Neural cell (in vitro differentiated cells): ENCODE results near the gene THADA. TPM values are rescaled to one million over a fixed set of nuclear protein-coding genes. Genes with fewer than 3 reads are reported as not detected.

ENCODE experiments used
- H2AFZ ChIP-seq: fragments of 200-600, 300-800 bp; sonication (generic), shearing (Covaris generic); 2 replicates; pipeline ENCODE4 v1.6.0; 2014; ENCODE audit warnings: low read depth, mild to moderate bottlenecking, antibody characterized with exemption, low read length, moderate library complexity
- H3F3A ChIP-seq: fragments of 200-600 bp; shearing (Covaris generic); 2 replicates; pipeline ENCODE4 v1.6.1; 2016; ENCODE audit warnings: mild to moderate bottlenecking, moderate library complexity, mixed read lengths, antibody characterized with exemption, low read length; ENCODE audit not compliant: insufficient read depth, poor library complexity, severe bottlenecking
- H3K27ac ChIP-seq: fragments of 200-600, 300-800 bp; sonication (generic), shearing (Covaris generic); 2 replicates; pipeline ENCODE4 v1.5.1; 2014; ENCODE audit warnings: mild to moderate bottlenecking, low read length, moderate library complexity
- H3K27me3 ChIP-seq: fragments of 300-800, 200-600 bp; sonication (generic), shearing (Covaris generic); 2 replicates; pipeline ENCODE4 v1.6.0; 2014; ENCODE audit warnings: mild to moderate bottlenecking, low read depth, low read length, moderate library complexity; ENCODE audit not compliant: insufficient read depth
- H3K36me3 ChIP-seq: fragments of 300-800, 200-600 bp; sonication (generic), shearing (Covaris generic); 2 replicates; pipeline ENCODE4 v1.5.1; 2014; ENCODE audit warnings: mild to moderate bottlenecking, antibody characterized with exemption, low read length, moderate library complexity; ENCODE audit not compliant: insufficient read depth
- H3K4me2 ChIP-seq: fragments of 300-800, 200-600 bp; sonication (generic), shearing (Covaris generic); 2 replicates; pipeline ENCODE4 v1.6.0; 2014; ENCODE audit warnings: mild to moderate bottlenecking, low read length
- H3K4me3 ChIP-seq: fragments of 300-800, 200-600 bp; sonication (generic), shearing (Covaris generic); 2 replicates; pipeline ENCODE4 v1.5.1; 2014; ENCODE audit warnings: mild to moderate bottlenecking, low read length, moderate library complexity
- H3K79me2 ChIP-seq: fragments of 200-600 bp; shearing (Covaris generic); replicated peaks from 2 replicates; pipeline ENCODE4 v1.6.0; 2014; ENCODE audit warnings: mild to moderate bottlenecking, low read length, moderate library complexity; ENCODE audit not compliant: insufficient read depth
- H3K9ac ChIP-seq: fragments of 300-800, 200-600 bp; sonication (generic), shearing (Covaris generic); 2 replicates; pipeline ENCODE4 v1.6.1; 2016; ENCODE audit warnings: mild to moderate bottlenecking, low read length, mixed read lengths
- H3K9me2 ChIP-seq: fragments of 200-600 bp; shearing (Covaris generic); 2 replicates; pipeline ENCODE4 v1.6.1; 2016; ENCODE audit warnings: mild to moderate bottlenecking, low read length, mixed read lengths; ENCODE audit not compliant: insufficient read depth
- H3K9me3 ChIP-seq: fragments of 200-600, 300-800 bp; sonication (generic), shearing (Covaris generic); 2 replicates; pipeline ENCODE4 v1.6.1; 2016; ENCODE audit warnings: mild to moderate bottlenecking, mixed run types, low read length, moderate library complexity, mixed read lengths
- H4K20me1 ChIP-seq: fragments of 200-600 bp; shearing (Covaris generic); 2 replicates; pipeline ENCODE4 v1.6.1; 2016; ENCODE audit warnings: mild to moderate bottlenecking, mixed run types; ENCODE audit not compliant: insufficient read depth
- CTCF ChIP-seq: fragments of 450-650 bp; IDR thresholded peaks from 2 replicates; pipeline ENCODE4 v1.5.1; 2014; ENCODE audit warnings: antibody characterized with exemption, mild to moderate bottlenecking, moderate library complexity; ENCODE audit not compliant: poor library complexity, severe bottlenecking
- EP300 ChIP-seq: fragments of 450-650 bp; conservative IDR thresholded peaks from 2 replicates; pipeline ENCODE4 v1.6.1; 2014; ENCODE audit warnings: antibody characterized with exemption, mild to moderate bottlenecking, moderate library complexity; ENCODE audit not compliant: poor library complexity, severe bottlenecking
- EZH2 ChIP-seq: fragments of 200-600, 300-800 bp; shearing (Covaris generic), sonication (generic); IDR thresholded peaks from 2 replicates; pipeline ENCODE4 v1.6.1; 2014; ENCODE audit warnings: antibody characterized with exemption, low read length, borderline replicate concordance, mild to moderate bottlenecking; ENCODE audit not compliant: insufficient read depth, poor library complexity, severe bottlenecking
- MXI1 ChIP-seq: fragments of 450-650 bp; conservative IDR thresholded peaks from 2 replicates; pipeline ENCODE4 v1.6.1; 2014; ENCODE audit warnings: antibody characterized with exemption, mild to moderate bottlenecking; ENCODE audit not compliant: poor library complexity, severe bottlenecking
- POLR2AphosphoS5 ChIP-seq: IDR thresholded peaks from 2 replicates; pipeline ENCODE4 v1.6.1; 2012
- RAD21 ChIP-seq: fragments of 450-650 bp; conservative IDR thresholded peaks from 2 replicates; pipeline ENCODE4 v1.6.1; 2014; ENCODE audit warnings: antibody characterized with exemption, mild to moderate bottlenecking, moderate library complexity
- SMC3 ChIP-seq: fragments of 450-650 bp; conservative IDR thresholded peaks from 2 replicates; pipeline ENCODE4 v1.6.1; 2014; ENCODE audit warnings: antibody characterized with exemption, mild to moderate bottlenecking, moderate library complexity; ENCODE audit not compliant: poor library complexity
- TAF1 ChIP-seq: IDR thresholded peaks from 2 replicates; pipeline ENCODE4 v1.6.1; 2012; ENCODE audit warnings: low read depth
- polyA plus RNA-seq: library from polyadenylated mRNA; depleted of rRNA; stranded (reverse); fragments of >200 nt; gene quantifications from 2 replicates; pipeline ENCODE4 v1.2.3, GENCODE V29; 2014
- TF ChIP-seq, protein P1 (sequence below): IDR thresholded peaks from 2 replicates; pipeline ENCODE4 v1.6.1; 2012; ENCODE audit warnings: borderline replicate concordance

The THADA gene
- polyA plus RNA-seq, 1 donor from 2014 or later = 8.5 TPM

DNA sequence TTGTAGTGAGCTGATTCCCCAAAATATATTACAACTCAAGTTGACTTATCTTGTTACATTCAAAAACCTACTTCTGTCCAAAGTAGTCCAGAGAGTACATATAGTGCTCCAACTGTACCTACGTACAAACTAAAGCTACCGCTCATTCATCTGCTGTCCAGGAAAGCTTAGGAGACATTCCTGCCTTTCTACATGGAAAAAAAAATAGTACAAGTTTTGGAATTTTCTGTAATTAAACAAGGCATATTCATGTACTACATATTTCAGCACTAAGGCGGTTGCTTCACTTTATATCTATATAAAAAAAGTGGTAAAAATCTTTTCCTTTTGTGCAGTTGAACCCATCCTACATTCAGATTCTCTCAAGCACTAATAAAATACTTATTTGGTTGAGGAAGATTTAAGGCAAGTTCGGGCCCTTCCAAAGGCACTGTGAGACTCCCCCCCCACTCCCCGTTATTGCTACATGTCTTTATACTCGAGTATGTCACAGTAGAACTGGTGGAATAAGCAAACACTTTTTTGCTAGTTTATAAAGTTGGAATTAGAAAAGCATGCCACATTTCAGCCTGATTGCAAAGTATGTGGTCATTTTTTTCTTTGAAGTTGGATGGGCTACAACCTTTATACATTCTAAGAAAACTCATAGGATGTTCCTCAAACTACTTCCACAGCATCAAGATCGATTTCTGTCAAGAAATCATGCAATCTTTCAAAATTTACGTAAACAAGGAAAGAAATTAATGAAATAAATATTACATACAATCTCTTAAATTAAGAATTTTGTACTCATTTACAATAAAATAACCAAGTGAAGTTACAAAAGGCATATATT, 373.1 kb downstream of the THADA start:
- TF ChIP-seq, protein P1, sequence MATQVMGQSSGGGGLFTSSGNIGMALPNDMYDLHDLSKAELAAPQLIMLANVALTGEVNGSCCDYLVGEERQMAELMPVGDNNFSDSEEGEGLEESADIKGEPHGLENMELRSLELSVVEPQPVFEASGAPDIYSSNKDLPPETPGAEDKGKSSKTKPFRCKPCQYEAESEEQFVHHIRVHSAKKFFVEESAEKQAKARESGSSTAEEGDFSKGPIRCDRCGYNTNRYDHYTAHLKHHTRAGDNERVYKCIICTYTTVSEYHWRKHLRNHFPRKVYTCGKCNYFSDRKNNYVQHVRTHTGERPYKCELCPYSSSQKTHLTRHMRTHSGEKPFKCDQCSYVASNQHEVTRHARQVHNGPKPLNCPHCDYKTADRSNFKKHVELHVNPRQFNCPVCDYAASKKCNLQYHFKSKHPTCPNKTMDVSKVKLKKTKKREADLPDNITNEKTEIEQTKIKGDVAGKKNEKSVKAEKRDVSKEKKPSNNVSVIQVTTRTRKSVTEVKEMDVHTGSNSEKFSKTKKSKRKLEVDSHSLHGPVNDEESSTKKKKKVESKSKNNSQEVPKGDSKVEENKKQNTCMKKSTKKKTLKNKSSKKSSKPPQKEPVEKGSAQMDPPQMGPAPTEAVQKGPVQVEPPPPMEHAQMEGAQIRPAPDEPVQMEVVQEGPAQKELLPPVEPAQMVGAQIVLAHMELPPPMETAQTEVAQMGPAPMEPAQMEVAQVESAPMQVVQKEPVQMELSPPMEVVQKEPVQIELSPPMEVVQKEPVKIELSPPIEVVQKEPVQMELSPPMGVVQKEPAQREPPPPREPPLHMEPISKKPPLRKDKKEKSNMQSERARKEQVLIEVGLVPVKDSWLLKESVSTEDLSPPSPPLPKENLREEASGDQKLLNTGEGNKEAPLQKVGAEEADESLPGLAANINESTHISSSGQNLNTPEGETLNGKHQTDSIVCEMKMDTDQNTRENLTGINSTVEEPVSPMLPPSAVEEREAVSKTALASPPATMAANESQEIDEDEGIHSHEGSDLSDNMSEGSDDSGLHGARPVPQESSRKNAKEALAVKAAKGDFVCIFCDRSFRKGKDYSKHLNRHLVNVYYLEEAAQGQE = no peak
- TF ChIP-seq MXI1 (no peak), EZH2 (no peak), CTCF (no peak), POLR2AphosphoS5 (no peak), EP300 (no peak), RAD21 (no peak), TAF1 (no peak), SMC3 (no peak)
- peaks cover 6% of the 10 kb centered on the region for H3F3A ChIP-seq
- H3K36me3 ChIP-seq = no peaks in the 10 kb centered on the region
- H3K27me3 ChIP-seq = peaks cover 40% of the 10 kb centered on the region
- no peak overlapping the region for H3K9ac ChIP-seq
- no peak overlapping the region for H3K27ac ChIP-seq
- H3K9me3 ChIP-seq = peaks cover 8% of the 10 kb centered on the region
- H2AFZ ChIP-seq = no peak overlapping the region
- H3K9me2 ChIP-seq = no peaks in the 10 kb centered on the region
- H3K79me2 ChIP-seq = peaks cover 9% of the 10 kb centered on the region
- no peak overlapping the region for H3K4me3 ChIP-seq
- H3K4me2 ChIP-seq = no peak overlapping the region
- H4K20me1 ChIP-seq = no peaks in the 10 kb centered on the region

DNA sequence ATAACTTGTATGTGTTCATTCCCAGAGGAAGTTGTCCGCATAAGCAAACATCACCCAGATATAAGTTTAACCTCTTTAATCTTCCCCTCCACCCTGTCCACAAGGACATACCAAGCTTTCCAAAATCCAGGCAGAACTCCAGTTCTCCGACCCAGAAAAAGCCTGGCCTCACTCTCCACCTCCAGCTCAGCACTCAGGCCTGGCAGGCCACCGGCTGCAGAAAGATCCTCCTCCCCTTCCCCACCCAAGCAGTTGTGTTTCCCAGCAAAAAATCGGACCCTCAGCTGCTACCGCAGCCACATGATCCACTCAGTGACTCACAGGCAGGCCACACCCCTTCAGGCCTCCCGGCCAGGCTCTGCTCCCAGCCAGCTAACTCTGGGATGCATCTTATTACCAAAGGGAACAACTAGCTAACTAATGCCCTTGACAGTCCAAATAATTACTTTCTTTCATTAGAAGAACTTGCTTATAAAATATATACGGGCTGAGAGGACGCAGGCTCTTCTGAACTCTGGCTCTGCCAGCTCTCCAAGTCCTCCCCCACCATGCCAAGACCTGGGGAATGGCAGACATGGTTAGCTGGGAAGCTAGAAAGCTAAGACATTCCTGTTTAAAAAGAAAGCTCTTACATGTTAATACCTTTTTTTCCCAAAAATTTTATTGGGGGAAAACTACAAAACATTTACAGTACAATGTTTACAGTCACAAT, 373.9 kb downstream of the THADA start:
- Histone ChIP-seq H3K79me2 (peaks cover 9% of the 10 kb centered on the region), H3F3A (peaks cover 6% of the 10 kb centered on the region), H2AFZ (no peak overlapping the region), H3K9ac (no peak overlapping the region), H3K4me2 (no peak overlapping the region), H3K9me2 (no peaks in the 10 kb centered on the region), H3K27me3 (peaks cover 32% of the 10 kb centered on the region), H3K4me3 (no peak overlapping the region), H3K9me3 (peaks cover 8% of the 10 kb centered on the region), H4K20me1 (no peaks in the 10 kb centered on the region), H3K36me3 (no peaks in the 10 kb centered on the region), H3K27ac (no peak overlapping the region)
- TF ChIP-seq RAD21 (no peak), CTCF (no peak), SMC3 (no peak), MXI1 (no peak), POLR2AphosphoS5 (no peak), EZH2 (no peak), EP300 (no peak), TAF1 (no peak)
- TF ChIP-seq, protein P1 = no peak
